SW480 (cell line): ENCODE data around the gene TMED9.
A peak's percentile ranks its signal among the peaks of the same experiment; 100 is the strongest.

ENCODE experiments used
- DNase-seq: peaks from one replicate; pipeline ENCODE4 v3.0.0-alpha.2; 2016; ENCODE audit warnings: low spot score

TMED9 gene

GRCh38 chr5:177578316-177578715, 13.7 kb upstream of the TMED9 start:
- no peak for DNase-seq

- DNase-seq: no peak
Measured at GRCh38 chr5:177588413-177588909, 3.5 kb upstream of the TMED9 start.

- DNase-seq: no peak
Measured at GRCh38 chr5:177590406-177590805, 1.6 kb upstream of the TMED9 start.

- DNase-seq: no peak
Measured at GRCh38 chr5:177591690-177592009, 353 bp upstream of the TMED9 start.

- no peak for DNase-seq
Measured at GRCh38 chr5:177592905-177593304, 902 bp downstream of the TMED9 start.

GRCh38 chr5:177593511-177593910, 1.5 kb downstream of the TMED9 start:
- DNase-seq: no peak

GRCh38 chr5:177594071-177594470, 2.1 kb downstream of the TMED9 start:
- DNase-seq: no peak

- DNase-seq: no peak
Measured at GRCh38 chr5:177595026-177595585, 3.1 kb downstream of the TMED9 start.

GRCh38 chr5:177595991-177596774, 4.2 kb downstream of the TMED9 start:
- DNase-seq: no peak

- DNase-seq: no peak
Measured at GRCh38 chr5:177596775-177597238, 4.8 kb downstream of the TMED9 start.

GRCh38 chr5:177598477-177598876, 6.5 kb downstream of the TMED9 start:
- DNase-seq: no peak

- peak; percentile 80 for DNase-seq
Measured at GRCh38 chr5:177599731-177600507, 7.9 kb downstream of the TMED9 start, which contains the start of gene B4GALT7. B4GALT7 (plus strand) TSS chr5:177600132; CDS start chr5:177600211, 79 bp downstream.

- no peak for DNase-seq
Measured at GRCh38 chr5:177600508-177601018, 8.6 kb downstream of the TMED9 start.

GRCh38 chr5:177601126-177601525, 9.1 kb downstream of the TMED9 start:
- no peak for DNase-seq

GRCh38 chr5:177601577-177602457, 9.8 kb downstream of the TMED9 start:
- DNase-seq: no peak

GRCh38 chr5:177602458-177602830, 10.4 kb downstream of the TMED9 start:
- DNase-seq: no peak

- DNase-seq: no peak
Measured at GRCh38 chr5:177603631-177604030, 11.6 kb downstream of the TMED9 start.

GRCh38 chr5:177604116-177604521, 12.1 kb downstream of the TMED9 start:
- DNase-seq: no peak

GRCh38 chr5:177604656-177605055, 12.7 kb downstream of the TMED9 start:
- DNase-seq: no peak

GRCh38 chr5:177605078-177605477, 13.1 kb downstream of the TMED9 start:
- no peak for DNase-seq

GRCh38 chr5:177605667-177606066, 13.7 kb downstream of the TMED9 start:
- no peak for DNase-seq
